GM18909 (cell line): ENCODE data around the gene EPN1.

Experiments used
- ATAC-seq: cut with Tn5 transposase; IDR thresholded peaks from one replicate; pipeline ENCODE4 v1.9.1; 2021; ENCODE audit warnings: mild to moderate bottlenecking; ENCODE audit not compliant: unreplicated experiment, poor library complexity

Gene EPN1

DNA sequence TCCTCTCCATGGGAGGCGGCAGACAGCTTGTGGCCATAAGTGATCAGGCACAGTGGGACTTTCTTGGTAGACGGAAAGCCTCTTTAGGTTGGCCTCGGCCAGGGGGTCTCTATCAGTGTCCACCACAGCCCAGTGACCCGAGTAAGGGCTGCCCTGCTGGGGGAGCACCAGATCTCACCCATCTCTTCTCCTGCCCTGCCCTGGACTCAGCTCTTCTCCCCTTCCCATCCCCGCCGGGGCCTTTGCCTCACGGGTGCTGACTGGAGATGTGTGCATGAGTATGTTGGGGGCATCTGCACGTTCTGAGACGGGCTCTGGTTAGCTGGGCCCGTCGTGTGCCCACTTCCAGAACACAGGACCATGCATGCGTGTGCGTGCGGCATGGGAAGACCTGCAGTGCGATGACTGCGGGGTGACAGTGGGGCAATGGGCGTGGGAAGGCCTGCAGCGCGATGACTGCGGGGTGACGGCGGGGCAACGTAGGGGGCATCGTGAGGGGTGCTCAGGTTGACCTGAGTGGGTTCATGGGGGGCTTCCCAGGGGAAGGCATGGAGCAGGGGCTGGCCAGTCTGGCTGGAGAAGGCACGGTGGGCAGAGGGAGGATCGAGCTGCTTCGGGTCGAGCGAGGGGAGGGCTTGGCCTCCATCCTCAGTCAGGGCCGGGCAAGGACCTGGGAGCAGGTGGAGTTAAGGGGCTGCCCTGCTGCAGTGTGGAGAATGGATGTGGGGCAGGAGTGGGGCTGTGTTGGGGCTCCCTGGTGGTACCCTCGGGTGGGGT, 15.9 kb downstream of the EPN1 start:
- no peak for ATAC-seq

DNA sequence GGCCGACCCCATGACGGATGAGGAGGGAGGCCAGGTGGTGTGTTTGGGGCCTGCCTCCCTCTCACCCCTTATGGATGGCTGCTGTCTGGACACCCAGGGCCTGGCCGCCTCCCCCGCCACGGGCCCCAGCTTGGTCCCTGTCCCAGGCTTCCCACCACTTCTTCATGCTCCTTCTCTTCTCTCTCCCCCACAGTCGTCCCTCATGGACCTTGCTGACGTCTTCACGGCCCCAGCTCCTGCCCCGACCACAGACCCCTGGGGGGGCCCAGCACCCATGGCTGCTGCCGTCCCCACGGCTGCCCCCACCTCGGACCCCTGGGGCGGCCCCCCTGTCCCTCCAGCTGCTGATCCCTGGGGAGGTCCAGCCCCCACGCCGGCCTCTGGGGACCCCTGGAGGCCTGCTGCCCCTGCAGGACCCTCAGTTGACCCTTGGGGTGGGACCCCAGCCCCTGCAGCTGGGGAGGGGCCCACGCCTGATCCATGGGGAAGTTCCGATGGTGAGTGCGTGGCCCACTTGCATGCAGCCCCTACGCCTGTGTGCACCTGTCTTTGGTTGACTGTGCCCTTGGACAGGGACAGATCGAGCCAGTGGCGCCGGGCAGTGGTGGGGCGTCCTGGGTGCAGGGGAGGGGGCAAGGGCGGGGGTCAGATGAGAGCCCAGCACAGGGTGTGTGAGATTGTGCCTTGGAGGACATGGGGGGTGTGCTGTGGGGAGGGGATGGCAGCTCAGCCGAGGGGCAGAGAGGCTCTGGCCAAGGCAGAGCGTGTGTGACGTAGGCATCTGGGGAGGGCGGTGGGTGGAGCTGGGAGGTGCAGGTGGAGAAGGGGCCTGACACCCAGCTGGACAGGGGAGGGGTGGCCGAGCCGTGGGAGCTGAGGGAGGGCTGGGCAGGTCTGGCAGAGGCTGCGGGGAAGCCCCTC, 16.8 kb downstream of the EPN1 start:
- ATAC-seq, result no peak

GRCh38 chr19:55692681-55693081, 17.7 kb downstream of the EPN1 start:
- no peak for ATAC-seq

GRCh38 chr19:55693336-55693974, 18.4 kb downstream of the EPN1 start:
- ATAC-seq, result no peak

DNA sequence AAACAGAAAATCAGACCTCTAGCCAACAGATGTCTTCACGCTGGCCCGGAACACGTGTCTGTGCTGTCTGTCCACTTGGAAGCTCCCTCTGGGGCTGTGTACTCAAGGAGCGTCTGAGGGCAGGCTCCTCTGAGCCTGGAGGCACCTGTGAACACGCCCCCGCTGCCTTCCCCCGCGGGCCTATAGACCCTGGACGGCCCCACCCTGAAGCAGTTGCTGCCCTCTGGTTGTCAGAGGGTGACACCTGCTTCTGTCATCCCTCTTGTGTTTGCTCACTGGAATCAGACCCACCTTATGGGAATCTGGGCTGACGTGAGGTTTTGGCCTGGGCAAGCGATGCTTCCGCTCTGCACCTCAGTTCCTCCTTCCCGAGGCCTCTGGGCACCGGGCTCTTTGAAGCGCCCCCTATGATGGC, 19.2 kb downstream of the EPN1 start:
- ATAC-seq, result no peak

- no peak for ATAC-seq
These were observed 19.8 kb downstream of the EPN1 start for GRCh38 chr19:55694656-55695491.

DNA sequence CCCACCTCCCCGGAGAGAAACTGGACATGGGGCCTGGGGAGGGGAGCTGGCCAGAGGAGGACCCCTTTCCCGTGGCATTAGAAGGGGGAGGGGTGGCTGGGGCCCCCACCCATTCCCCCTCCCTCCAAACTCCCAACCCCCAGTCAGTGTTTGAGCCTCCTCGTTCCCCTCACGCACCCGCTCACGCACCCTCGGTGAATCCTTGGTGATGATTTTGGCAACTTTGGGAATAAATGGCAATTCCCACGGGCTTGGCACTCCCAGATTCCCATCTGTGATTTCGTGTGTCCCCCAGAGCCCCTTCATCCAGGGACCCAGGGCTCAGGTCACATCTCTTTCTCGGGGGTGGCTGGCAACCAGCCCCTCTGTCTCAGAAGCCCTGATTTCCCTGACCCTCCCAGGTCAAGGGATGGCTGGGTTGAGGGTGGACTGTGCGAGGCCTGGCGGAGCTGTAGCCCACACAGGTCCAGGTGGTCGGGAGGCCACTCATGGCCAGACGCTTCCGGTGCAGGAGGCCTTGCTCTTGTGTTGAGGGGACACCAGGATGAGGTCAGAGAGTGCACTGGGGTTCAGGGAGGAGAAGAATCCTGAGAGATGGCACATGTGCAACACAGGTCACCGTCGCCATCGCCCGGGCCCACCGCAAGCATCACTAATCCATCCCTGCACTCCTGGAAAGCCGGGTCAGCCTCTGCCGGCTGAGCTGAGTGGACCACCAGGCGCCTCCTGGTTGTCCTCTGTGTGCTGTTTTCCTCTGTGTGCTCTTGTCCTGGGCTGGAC, 20.7 kb downstream of the EPN1 start:
- ATAC-seq, result no peak

DNA sequence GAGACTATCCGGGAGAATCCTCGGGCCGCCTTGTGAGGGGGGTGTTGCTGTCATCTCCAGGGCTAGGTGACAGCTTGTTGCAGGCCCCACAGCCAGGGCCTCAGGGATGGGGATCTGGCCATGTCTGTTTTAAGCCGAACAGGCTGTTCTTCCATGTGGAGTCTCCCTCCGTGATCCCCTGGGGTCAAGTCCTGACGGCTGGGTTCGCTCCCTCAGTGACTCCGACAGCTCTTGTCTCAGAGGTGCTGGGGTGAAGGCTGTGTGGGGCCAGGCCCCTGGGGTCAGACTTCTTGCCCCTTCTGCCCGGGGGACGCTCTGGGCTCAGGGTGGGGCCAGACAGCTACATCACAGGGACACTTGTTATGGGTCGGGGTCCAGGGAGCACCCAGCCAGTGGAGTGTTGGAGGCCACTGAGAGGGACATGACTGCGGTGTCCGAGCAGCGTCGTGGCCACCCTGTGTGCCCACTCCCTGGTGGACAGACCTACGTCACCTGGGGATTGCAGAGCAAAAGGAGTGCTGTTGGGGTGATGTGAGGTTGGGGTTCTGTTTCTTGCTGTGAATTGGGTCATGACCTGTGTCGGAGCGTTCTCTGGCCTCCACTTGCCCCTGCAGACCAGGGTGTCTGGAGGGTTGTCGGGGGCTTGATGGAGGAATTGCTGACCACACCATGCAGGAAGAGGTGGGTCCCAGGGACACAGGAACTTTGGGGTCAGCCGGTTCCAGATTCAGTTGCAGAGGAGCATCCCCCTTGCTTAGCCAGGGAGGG, 21.5 kb downstream of the EPN1 start:
- ATAC-seq, result no peak

DNA sequence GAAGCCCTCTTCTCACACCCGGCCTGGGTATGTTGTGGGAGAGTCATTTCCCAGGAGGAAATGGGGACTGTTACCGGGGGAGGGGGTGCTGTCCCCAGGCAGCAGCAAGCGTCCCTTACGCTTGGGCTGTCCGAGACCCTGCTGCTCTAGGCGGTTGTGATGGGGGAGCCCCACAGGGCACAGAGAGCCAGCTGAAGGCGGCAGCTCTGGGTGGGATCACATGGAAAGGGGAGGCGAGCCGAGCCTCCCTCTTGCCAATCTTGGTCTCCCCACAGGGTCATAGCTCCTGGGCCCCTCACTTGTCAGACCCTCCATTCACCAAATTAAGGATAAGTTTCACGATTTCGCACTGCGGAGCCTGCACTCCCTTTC, 22.0 kb downstream of the EPN1 start:
- no peak for ATAC-seq

DNA sequence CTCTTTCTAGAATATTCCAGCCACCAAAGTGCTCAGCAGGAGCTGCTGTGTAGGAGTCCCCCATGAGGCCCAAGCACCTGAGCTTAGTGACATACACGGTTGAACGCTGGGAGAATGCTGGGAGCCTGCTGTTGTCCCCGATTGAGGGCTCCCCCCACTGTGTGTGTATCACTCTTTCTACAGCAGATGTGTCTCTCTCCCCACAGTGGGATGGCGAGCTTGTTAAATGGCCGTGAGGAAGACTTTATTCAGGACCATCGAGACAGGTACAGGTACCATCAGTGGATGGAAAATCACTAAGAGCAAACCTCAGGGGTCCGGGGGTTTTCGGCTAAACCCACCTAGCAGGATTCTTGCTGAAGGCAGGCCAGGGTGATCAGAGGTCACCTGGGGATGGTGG, 22.7 kb downstream of the EPN1 start:
- no peak for ATAC-seq

DNA sequence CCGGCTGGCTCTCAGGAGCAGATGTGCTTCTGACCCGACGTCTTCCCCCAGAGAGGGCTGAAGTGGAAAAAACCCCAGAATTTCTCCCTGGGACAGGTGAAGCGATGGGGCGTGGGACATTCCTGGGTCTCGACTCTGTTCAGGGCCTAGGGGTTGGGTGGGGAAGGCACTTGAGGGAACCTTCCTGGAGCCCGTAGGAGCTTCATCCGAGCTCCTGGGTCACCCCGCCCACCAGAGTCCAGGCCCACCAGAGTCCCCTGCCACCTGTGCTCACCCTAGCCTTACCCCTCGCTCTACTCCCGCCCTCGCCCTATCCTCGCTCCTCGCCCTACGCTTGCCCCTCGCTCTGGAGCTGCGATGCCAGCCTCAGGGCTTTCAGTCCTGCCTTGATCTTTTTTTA, 23.2 kb downstream of the EPN1 start:
- ATAC-seq, result no peak

DNA sequence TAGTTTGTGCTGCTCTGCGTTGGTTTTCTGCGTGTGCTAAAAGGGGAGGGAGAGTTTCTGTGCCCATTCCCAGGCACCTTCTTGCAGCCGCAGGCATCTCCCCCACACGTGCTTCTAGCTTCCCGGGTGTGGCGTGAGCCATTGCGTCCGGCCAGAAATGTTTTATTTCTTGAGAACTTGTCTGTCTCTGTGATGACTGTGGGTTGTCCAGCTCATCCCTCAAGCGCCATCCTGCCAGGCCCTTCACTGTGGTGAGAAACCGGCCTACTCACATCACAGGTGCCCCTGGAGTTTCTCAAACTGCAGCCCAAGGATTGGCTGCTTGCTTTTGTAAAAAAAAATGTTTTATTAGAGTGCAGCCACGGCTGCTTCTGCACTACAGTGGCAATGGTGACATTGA, 24.2 kb downstream of the EPN1 start:
- no peak for ATAC-seq

GRCh38 chr19:55700813-55701212, 25.8 kb downstream of the EPN1 start:
- no peak for ATAC-seq

GRCh38 chr19:55702131-55702627, 27.2 kb downstream of the EPN1 start:
- no peak for ATAC-seq

DNA sequence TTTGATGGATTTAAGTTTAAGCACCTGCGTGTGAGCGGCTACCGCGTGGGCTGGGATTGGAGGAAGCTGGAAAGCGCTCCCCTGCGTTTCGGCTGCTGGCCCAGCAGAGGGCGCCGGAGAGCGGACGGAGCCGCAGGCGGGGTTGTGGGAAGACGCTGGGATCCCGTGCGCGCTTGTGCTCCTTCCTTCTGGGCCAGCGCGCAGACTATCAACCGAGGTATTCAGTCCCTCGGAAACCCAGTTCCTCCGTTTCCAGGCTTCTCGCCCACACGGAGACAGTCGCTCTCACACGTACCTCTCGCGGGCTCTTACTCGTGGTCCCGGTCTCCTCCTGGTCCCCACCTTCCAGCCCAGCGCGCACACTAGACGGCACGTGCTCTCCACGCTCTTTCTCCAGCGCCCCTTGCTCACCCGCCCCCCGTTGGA, 28.8 kb downstream of the EPN1 start:
- ATAC-seq, result no peak

DNA sequence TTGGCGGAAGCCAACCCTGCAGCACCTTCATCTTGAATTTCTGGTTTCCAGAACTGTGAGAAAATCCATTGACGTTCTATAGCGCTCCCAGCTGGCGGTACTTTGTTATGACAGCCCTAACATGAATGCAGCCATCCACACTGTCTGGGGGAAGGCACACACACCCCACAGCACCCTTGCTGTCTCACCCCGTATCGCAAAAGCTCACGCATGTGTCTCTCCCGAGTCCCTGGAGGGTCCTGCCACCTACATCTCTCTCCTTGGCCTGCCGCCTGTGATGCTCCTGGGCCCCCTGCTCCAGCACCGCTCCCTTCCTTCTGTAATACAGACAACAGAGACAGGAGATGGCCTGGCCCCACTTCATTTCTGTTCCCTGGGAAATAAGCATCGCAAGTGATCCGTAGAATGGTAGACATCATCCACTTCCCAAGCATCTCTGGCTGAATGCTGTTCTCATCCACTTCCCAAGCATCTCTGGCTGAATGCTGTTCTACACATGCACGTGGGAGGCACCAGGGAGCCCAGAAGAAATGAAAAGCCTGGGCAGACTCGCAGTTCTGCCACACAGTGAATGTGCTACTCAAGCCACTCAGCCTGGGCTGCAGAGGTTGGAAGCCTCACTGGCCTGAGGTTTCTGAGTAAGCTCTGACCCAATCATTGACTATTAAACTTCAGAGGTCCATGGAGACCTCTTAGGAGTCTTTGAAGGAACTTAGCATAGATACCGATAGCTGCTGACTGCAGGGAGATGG, 29.6 kb downstream of the EPN1 start:
- ATAC-seq, result no peak

DNA sequence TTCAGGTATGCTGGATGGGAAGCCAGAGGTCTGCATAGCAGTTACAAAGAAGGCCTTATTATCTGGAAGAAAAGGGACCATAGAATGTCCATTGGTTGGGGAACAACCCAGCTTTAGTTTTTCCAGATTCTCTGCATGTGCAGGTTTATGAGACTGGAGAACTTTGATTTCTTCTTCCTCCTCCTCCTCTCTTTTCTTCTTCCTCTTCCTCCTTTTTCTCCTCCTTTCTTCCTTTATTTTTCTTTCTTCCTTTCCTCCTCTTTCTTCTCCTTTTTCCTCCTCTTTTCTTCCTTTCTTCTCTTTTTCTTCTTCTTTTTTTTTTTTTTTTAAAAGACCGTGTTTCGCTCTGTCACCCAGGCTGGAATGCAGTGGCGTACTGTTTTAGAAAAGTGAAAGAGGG, 30.9 kb downstream of the EPN1 start:
- no peak for ATAC-seq

- no peak for ATAC-seq
These were observed 36.7 kb downstream of the EPN1 start for GRCh38 chr19:55711719-55712118.
